Measurements from ENCODE around the gene BRIP1. TPM values are rescaled to one million over a fixed set of nuclear protein-coding genes. Genes with fewer than 3 reads are reported as not detected.

The BRIP1 gene
- total and polyA plus RNA-seq, 2 donors (not counting 3 experiments of a cell fraction or from before 2014, with no cell fraction given), result 1.8 to 12.1 TPM

GRCh38 chr17:61818225-61818624 lies 45.1 kb downstream of the BRIP1 start:
- no TSS peak for BruUV-seq (replicated peaks)
- intact Hi-C loops (cut with micrococcal nuclease), result no loop called here
- FAIRE-seq, result no peak
- H3K36me3 ChIP-seq (ENCODE audit: control insufficient read depth in 2 of 2, extremely low read depth in 1 of 2, insufficient read depth in 2 of 2, low read length in 2 of 2), result peaks cover 0 to 2% of the 10 kb centered on the region in 2 experiments
- TF ChIP-seq POLR2AphosphoS5 (IDR thresholded peaks at IDR 0.05; ENCODE audit: insufficient read depth, low read depth, low read length), result no peak
- no peak for TF ChIP-seq POLR2A (IDR thresholded peaks at IDR 0.05; ENCODE audit: low read depth, low read length)
- no peak for TF ChIP-seq FOS (IDR thresholded peaks at IDR 0.05; ENCODE audit: borderline replicate concordance, insufficient read depth, low read length)
- no peak for TF ChIP-seq MAX (IDR thresholded peaks at IDR 0.05; ENCODE audit: insufficient read depth, insufficient read length)
- TF ChIP-seq EZH2 (IDR thresholded peaks at IDR 0.05; ENCODE audit: borderline replicate concordance, low read depth, low read length, severe bottlenecking), result no peak
- no peak for TF ChIP-seq JUN (IDR thresholded peaks at IDR 0.05; ENCODE audit: borderline replicate concordance, insufficient read depth, insufficient read length, low read depth)
- no peak for TF ChIP-seq GATA2 (IDR thresholded peaks at IDR 0.05; ENCODE audit: insufficient read depth, insufficient read length, low read depth, low read length)
- no peak for TF ChIP-seq CTCF (IDR thresholded peaks at IDR 0.05; ENCODE audit: extremely low read depth in 1 of 2, insufficient read depth in 1 of 2, low read depth in 1 of 2, low read length in 2 of 2)
- TF ChIP-seq MYC (IDR thresholded peaks at IDR 0.05; ENCODE audit: low read depth, low read length), result no peak
- dilution Hi-C loops (cut with MboI; ENCODE audit: extremely low pct_ligation_motif_present, low sequenced_read_pairs), result no loop called here
- no peaks in the 10 kb centered on the region for H3K9me3 ChIP-seq (replicated peaks; ENCODE audit: control insufficient read depth, insufficient read depth, low read length)
- no peak overlapping the region for H3K27ac ChIP-seq (ENCODE audit: insufficient read depth, low read depth, low read length)
- CTCF ChIA-PET, result no interaction called here
- H3K9me1 ChIP-seq (replicated peaks; ENCODE audit: control insufficient read depth, extremely low read depth, insufficient read depth, low read length), result no peaks in the 10 kb centered on the region
- no peaks in the 10 kb centered on the region for H3K27me3 ChIP-seq (ENCODE audit: control insufficient read depth in 2 of 2, insufficient read depth in 2 of 2, low read length in 2 of 2)
- no peak overlapping the region for H3K4me2 ChIP-seq (ENCODE audit: insufficient read depth, low read length)
- H3K4me1 ChIP-seq (ENCODE audit: control insufficient read depth, extremely low read depth, insufficient read depth, low read length), result no peaks in the 10 kb centered on the region
- DNase-seq (ENCODE audit: low read depth, low spot score), result no peak
- H3K4me3 ChIP-seq (replicated peaks in 1 of 3; ENCODE audit: insufficient read depth in 1 of 3, low read depth in 1 of 3, low read length in 3 of 3), result no peak overlapping the region
- H2AFZ ChIP-seq (ENCODE audit: low read depth, low read length), result no peak overlapping the region
- no peak overlapping the region for H3K9ac ChIP-seq (replicated peaks; ENCODE audit: extremely low read depth, insufficient read depth, low read length)
- no peaks in the 10 kb centered on the region for H4K20me1 ChIP-seq (replicated peaks; ENCODE audit: control insufficient read depth, extremely low read depth, insufficient read depth, low read length)
- POLR2A ChIA-PET, result no interaction called here
- H3K79me2 ChIP-seq (ENCODE audit: control insufficient read depth, insufficient read depth, low read length), result no peaks in the 10 kb centered on the region
